Vagina (tissue), 2 donors: Measurements from ENCODE around the gene GIGYF2. TPM values are rescaled to one million over a fixed set of nuclear protein-coding genes. Genes with fewer than 3 reads are reported as not detected.
A peak's percentile ranks its signal among the peaks of the same experiment; 100 is the strongest.

Experiments used
- DNase-seq, 2 donors: peaks; one replicate each; pipeline ENCODE4 v3.0.0-alpha.2; 2017; ENCODE audit errors: extremely low spot score in 2 of 2
- H3K27ac ChIP-seq: fragments of 200-600 bp; sonication (generic); one replicate; pipeline ENCODE4 v1.5.1; 2019
- H3K27me3 ChIP-seq: fragments of 200-600 bp; sonication (generic); one replicate; pipeline ENCODE4 v1.5.1; 2019
- H3K36me3 ChIP-seq, 2 donors: fragments of 200-600 bp; sonication (generic); one replicate each; pipeline ENCODE4 v1.5.1; 2017 to 2019
- H3K4me1 ChIP-seq: fragments of 200-600 bp; sonication (generic); one replicate; pipeline ENCODE4 v1.5.1; 2019
- H3K4me3 ChIP-seq, 2 donors: fragments of 200-600 bp; sonication (generic); 1 replicate in 1 of 2; 2 replicates in 1 of 2; pipeline ENCODE4 v1.5.1; 2016 to 2019
- H3K9me3 ChIP-seq: fragments of 200-600 bp; sonication (generic); one replicate; pipeline ENCODE4 v1.5.1; 2019
- CTCF ChIP-seq, 3 experiments: fragments of 450-650 bp in 2 of 3; fragments of 200-600 bp in 1 of 3; sonication (generic) in 1 of 3; IDR thresholded peaks; one replicate each; pipeline ENCODE4 v1.5.1; 2017 to 2019; ENCODE audit warnings: antibody characterized with exemption in 3 of 3, mild to moderate bottlenecking in 2 of 3, moderate library complexity in 2 of 3
- POLR2A ChIP-seq, 2 donors: fragments of 450-650 bp; IDR thresholded peaks; one replicate each; pipeline ENCODE4 v1.6.1; 2017; ENCODE audit warnings: antibody characterized with exemption in 2 of 2, mild to moderate bottlenecking in 2 of 2, moderate library complexity in 2 of 2
- POLR2AphosphoS5 ChIP-seq, 2 donors: sonication (generic); formaldehyde crosslinking; IDR thresholded peaks; one replicate each; pipeline ENCODE4 v1.9.0; 2017; ENCODE audit warnings: antibody characterized with exemption in 2 of 2, mild to moderate bottlenecking in 2 of 2, low read depth in 1 of 2; ENCODE audit not compliant: insufficient read depth in 1 of 2
- intact Hi-C: fragments of 100-400 bp; cut with DNase I; formaldehyde crosslinking; loops from one replicate; pipeline ENCODE4 v1.15.1; 2023
- total RNA-seq: library from RNA; depleted of rRNA; stranded (reverse); fragments of >200 nt; gene quantifications from one replicate; pipeline ENCODE4 v1.2.3, GENCODE V29; 2016

GIGYF2 gene
- total RNA-seq, 1 donor from 2014 or later, result 69.0 TPM

DNA sequence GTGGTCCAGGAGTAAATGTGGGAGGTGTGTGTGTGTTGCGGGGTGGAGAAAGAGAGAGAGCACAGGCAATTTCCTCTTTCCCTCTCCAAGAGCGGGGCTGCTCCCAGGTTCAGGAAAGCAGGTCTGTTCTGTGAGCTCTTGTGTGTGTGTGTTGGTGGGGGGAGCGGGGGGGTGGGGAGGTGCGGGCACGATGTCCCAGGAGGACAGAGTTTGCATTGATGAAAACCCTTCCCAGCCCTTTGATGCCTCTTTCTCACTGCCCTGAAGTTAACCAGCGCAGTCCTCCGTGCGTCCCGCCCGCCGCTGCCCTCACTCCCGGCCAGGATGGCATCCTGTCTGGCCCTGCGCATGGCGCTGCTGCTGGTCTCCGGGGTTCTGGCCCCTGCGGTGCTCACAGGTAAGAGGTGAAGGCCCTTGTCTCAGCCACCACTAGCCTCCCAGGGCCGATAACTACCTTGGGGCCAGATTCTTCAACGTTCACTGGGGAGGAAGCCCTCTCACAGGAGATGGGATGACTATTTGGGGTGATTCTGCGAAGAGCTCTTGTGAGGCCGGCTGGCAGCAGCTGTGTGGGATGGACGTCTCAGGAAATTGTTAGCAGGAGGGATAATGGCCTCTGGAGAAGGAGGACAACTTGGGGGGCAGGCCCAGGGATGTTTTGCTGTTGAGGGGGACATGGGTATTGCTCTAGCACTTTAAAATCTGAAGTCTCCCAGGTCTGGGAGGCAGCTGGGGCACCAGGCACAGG, 173.1 kb downstream of the GIGYF2 start, which contains the start of gene SNORC:
Gene SNORC, plus strand, starts transcription at position 247 of the 748 bp plus-strand sequence. Its CDS starts 78 bp downstream, at position 325.
- intact Hi-C loops, result no loop called here
- H3K4me3 ChIP-seq, result no peak within 1 kb of the TSS

GRCh38 chr2:232870766-232871371, 173.7 kb downstream of the GIGYF2 start:
- no peaks in the 10 kb centered on the region for H3K9me3 ChIP-seq
- no peak for DNase-seq
- H3K4me3 ChIP-seq, result no peak overlapping the region
- TF ChIP-seq CTCF (IDR thresholded peaks at IDR 0.05) (no peak), POLR2AphosphoS5 (IDR thresholded peaks at IDR 0.05; ENCODE audit: insufficient read depth in 1 of 2, low read depth in 1 of 2) (no peak), POLR2A (IDR thresholded peaks at IDR 0.05) (no peak)
- H3K27me3 ChIP-seq, result no peaks in the 10 kb centered on the region
- no peak overlapping the region for H3K27ac ChIP-seq
- H3K4me1 ChIP-seq, result peaks cover 5% of the 10 kb centered on the region
- no peaks in the 10 kb centered on the region for H3K36me3 ChIP-seq
- intact Hi-C loops, result no loop called here

More for the DNA sequence above, 173.1 kb downstream of the GIGYF2 start, which contains the start of gene SNORC:
- Histone ChIP-seq H3K27ac (no peak within 1 kb of the TSS), H3K4me1 (no peaks in the 10 kb centered on the region), H3K36me3 (no peaks in the 10 kb centered on the region), H3K9me3 (no peaks in the 10 kb centered on the region), H3K27me3 (no peaks in the 10 kb centered on the region)
- no peak for TF ChIP-seq CTCF (IDR thresholded peaks at IDR 0.05)
- no peak for TF ChIP-seq POLR2A (IDR thresholded peaks at IDR 0.05)
- TF ChIP-seq POLR2AphosphoS5 (IDR thresholded peaks at IDR 0.05; ENCODE audit: insufficient read depth in 1 of 2, low read depth in 1 of 2), result no peak
- DNase-seq, result no peak

DNA sequence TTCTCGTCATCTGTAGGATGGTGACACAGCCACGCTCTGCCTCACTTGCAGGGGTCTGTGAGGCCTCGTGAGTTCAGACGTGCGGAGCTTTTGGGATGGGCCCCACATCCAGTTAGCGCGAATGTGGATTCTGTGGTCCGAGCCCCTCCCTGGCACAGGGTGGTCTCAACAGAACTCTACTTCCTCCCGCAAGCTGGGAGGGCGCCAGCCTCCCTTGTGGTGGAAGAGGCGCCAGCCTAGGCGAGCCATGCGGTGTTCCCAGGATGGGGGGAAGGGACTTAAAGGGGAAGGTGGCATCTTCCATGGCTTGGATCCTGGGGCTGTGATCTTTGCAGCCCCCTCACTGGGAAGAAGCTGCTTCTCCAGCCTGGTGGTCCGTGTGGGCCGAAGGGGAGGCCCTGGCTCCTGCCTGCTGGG, 174.3 kb downstream of the GIGYF2 start:
- DNase-seq, result peak in 1 of 2 donors; percentile 95
- Histone ChIP-seq H3K4me1 (peaks cover 8% of the 10 kb centered on the region), H3K27me3 (no peaks in the 10 kb centered on the region), H3K27ac (no peak overlapping the region), H3K9me3 (no peaks in the 10 kb centered on the region), H3K36me3 (no peaks in the 10 kb centered on the region), H3K4me3 (no peak overlapping the region)
- no peak for TF ChIP-seq POLR2A (IDR thresholded peaks at IDR 0.05)
- no peak for TF ChIP-seq CTCF (IDR thresholded peaks at IDR 0.05)
- TF ChIP-seq POLR2AphosphoS5 (IDR thresholded peaks at IDR 0.05; ENCODE audit: insufficient read depth in 1 of 2, low read depth in 1 of 2), result no peak
- intact Hi-C loops, result no loop called here

DNA sequence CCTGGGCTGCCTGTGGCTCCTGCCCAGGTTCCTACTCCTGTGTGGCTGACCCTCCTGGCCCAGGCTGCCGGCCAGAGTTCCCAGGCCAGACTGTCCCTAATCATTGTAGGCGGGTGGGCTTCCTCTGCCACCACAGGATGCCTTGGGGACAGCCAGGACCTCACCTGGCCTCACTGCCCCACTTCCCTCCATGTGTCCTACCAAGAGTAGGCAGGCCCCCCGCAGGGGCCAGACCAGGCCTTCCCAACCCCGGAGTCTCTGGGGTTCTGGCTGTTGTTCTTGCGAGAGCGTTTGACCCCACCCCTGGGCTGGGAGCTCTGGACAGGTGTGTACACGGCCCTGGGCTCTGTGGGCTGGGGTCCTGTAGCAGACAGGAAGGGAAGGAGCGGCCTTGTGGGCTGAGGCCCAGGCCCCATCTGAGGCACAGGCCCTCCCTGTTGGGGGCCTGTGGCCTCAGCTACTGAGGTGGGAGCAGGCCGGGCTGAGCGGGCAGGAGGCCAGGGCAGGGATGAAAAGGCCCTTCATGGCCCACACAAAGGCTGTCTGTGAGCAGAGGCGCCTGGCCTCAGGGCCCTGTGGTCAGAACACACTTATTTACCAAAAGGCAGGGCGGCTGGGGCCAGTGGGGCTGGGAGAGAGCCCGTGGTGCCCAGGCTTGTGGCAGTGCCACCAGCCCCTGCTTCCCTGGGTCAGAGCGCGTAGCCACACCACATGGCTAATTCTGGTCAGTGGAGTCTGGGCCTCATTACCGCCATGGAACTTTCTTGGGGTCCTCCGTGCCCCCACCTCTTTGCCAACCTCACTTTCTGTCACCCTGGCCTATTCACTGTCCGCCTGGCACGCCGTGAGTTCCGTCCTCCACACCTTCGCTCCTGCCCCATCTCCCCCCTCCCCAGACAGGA, 175.0 kb downstream of the GIGYF2 start:
- no peaks in the 10 kb centered on the region for H3K9me3 ChIP-seq
- no peaks in the 10 kb centered on the region for H3K36me3 ChIP-seq
- DNase-seq, result peak in 1 of 2 donors; percentile 94
- H3K4me1 ChIP-seq, result peaks cover 8% of the 10 kb centered on the region
- TF ChIP-seq POLR2A (IDR thresholded peaks at IDR 0.05) (no peak), CTCF (IDR thresholded peaks at IDR 0.05) (no peak), POLR2AphosphoS5 (IDR thresholded peaks at IDR 0.05; ENCODE audit: insufficient read depth in 1 of 2, low read depth in 1 of 2) (no peak)
- no peak overlapping the region for H3K27ac ChIP-seq
- intact Hi-C loops, result no loop called here
- no peaks in the 10 kb centered on the region for H3K27me3 ChIP-seq
- no peak overlapping the region for H3K4me3 ChIP-seq
